ENCODE results near the gene TRMT1L.

DNA sequence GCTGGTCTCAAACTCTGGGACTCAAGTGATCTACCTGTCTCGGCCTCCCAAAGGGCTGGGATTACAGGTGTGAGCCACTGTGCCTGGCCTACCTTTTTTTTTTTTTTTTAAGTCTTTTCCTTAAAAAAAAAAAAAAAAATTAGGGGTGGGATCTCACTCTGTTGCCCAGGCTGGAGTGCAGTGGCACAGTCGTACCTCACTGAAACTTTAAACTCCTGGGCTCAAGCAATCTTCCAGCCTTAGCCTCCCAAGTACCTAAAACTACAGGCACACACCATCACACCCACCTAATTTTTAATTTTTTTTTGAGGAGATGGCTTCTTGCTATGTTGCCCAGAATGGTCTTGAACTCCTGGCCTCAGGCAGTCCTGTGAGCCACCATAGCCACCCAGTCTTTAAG, 72.9 kb downstream of the TRMT1L start:
- no peak for TF ChIP-seq POLR2A (IDR thresholded peaks at IDR 0.05)
- TF ChIP-seq, protein P1, sequence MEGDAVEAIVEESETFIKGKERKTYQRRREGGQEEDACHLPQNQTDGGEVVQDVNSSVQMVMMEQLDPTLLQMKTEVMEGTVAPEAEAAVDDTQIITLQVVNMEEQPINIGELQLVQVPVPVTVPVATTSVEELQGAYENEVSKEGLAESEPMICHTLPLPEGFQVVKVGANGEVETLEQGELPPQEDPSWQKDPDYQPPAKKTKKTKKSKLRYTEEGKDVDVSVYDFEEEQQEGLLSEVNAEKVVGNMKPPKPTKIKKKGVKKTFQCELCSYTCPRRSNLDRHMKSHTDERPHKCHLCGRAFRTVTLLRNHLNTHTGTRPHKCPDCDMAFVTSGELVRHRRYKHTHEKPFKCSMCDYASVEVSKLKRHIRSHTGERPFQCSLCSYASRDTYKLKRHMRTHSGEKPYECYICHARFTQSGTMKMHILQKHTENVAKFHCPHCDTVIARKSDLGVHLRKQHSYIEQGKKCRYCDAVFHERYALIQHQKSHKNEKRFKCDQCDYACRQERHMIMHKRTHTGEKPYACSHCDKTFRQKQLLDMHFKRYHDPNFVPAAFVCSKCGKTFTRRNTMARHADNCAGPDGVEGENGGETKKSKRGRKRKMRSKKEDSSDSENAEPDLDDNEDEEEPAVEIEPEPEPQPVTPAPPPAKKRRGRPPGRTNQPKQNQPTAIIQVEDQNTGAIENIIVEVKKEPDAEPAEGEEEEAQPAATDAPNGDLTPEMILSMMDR (IDR thresholded peaks at IDR 0.05), result no peak
